ENCODE data around the gene GPHN. TPM values are rescaled to one million over a fixed set of nuclear protein-coding genes. Genes with fewer than 3 reads are reported as not detected.

GPHN gene
- total RNA-seq, 1 experiment from 2014 or later, result 11.3 TPM

- Mint-ChIP-seq H3K4me1 (ENCODE audit: low read depth, unreplicated experiment) (peaks cover 28% of the 10 kb centered on the region), H3K36me3 (ENCODE audit: insufficient read depth, unreplicated experiment) (peaks cover 13% of the 10 kb centered on the region), H3K27me3 (ENCODE audit: insufficient read depth, unreplicated experiment) (no peaks in the 10 kb centered on the region), H3K27ac (ENCODE audit: unreplicated experiment) (no peak overlapping the region), H3K9me3 (ENCODE audit: unreplicated experiment) (peaks cover 10% of the 10 kb centered on the region), H3K4me3 (ENCODE audit: unreplicated experiment) (no peak overlapping the region)
- no peak for DNase-seq
- intact Hi-C loops (cut with micrococcal nuclease; ENCODE audit: unreplicated experiment), result no loop called here
- H3K9me3 ChIP-seq, result peaks cover 17% of the 10 kb centered on the region
- H3K4me3 ChIP-seq (ENCODE audit: low read depth, low read length), result no peak overlapping the region
- TF ChIP-seq CTCF (IDR thresholded peaks at IDR 0.05; ENCODE audit: insufficient read depth in 1 of 2, low read depth in 1 of 2, low read length in 1 of 2, severe bottlenecking in 1 of 2, unreplicated experiment in 1 of 2), result no peak
- no peaks in the 10 kb centered on the region for H3K27me3 ChIP-seq (replicated peaks; ENCODE audit: control insufficient read depth, insufficient read depth, low read length)
- no peaks in the 10 kb centered on the region for H3K36me3 ChIP-seq (ENCODE audit: control insufficient read depth, insufficient read depth, low read length)
- BruUV-seq (replicated peaks), result no TSS peak
- H3K4me1 ChIP-seq, result peaks cover 42% of the 10 kb centered on the region
- CTCF ChIA-PET, result no interaction called here
- POLR2A ChIA-PET, result no interaction called here
These were observed 662.7 kb downstream of the GPHN start for GRCh38 chr14:67170660-67171059.

- peaks cover 17% of the 10 kb centered on the region for H3K9me3 Mint-ChIP-seq (ENCODE audit: unreplicated experiment)
- H3K4me1 Mint-ChIP-seq (ENCODE audit: low read depth, unreplicated experiment), result peaks cover 28% of the 10 kb centered on the region
- ChIA-PET CTCF (interaction anchor here (1.2 kb wide), 1 partner anchor 113 kb away, joined by 4 read pairs; no protein-coding TSS in a partner anchor), POLR2A (no interaction called here)
- H3K36me3 Mint-ChIP-seq (ENCODE audit: insufficient read depth, unreplicated experiment), result peaks cover 13% of the 10 kb centered on the region
- TF ChIP-seq CTCF (IDR thresholded peaks at IDR 0.05; ENCODE audit: insufficient read depth in 1 of 2, low read depth in 1 of 2, low read length in 1 of 2, severe bottlenecking in 1 of 2, unreplicated experiment in 1 of 2), result no peak
- no peak overlapping the region for H3K4me3 ChIP-seq (ENCODE audit: low read depth, low read length)
- H3K36me3 ChIP-seq (ENCODE audit: control insufficient read depth, insufficient read depth, low read length), result no peaks in the 10 kb centered on the region
- H3K27me3 ChIP-seq (replicated peaks; ENCODE audit: control insufficient read depth, insufficient read depth, low read length), result no peaks in the 10 kb centered on the region
- H3K27me3 Mint-ChIP-seq (ENCODE audit: insufficient read depth, unreplicated experiment), result no peaks in the 10 kb centered on the region
- H3K27ac Mint-ChIP-seq (ENCODE audit: unreplicated experiment), result peak overlapping the region; percentile 85
- no TSS peak for BruUV-seq (replicated peaks)
- intact Hi-C loops (cut with micrococcal nuclease; ENCODE audit: unreplicated experiment), result no loop called here
- no peak overlapping the region for H3K4me3 Mint-ChIP-seq (ENCODE audit: unreplicated experiment)
- H3K4me1 ChIP-seq, result peaks cover 32% of the 10 kb centered on the region
- DNase-seq, result no peak
- peaks cover 17% of the 10 kb centered on the region for H3K9me3 ChIP-seq
These were observed 664.1 kb downstream of the GPHN start for GRCh38 chr14:67172056-67172455.

GRCh38 chr14:67172520-67172919 lies 664.6 kb downstream of the GPHN start:
- peaks cover 28% of the 10 kb centered on the region for H3K4me1 Mint-ChIP-seq (ENCODE audit: low read depth, unreplicated experiment)
- BruUV-seq (replicated peaks), result no TSS peak
- H3K9me3 ChIP-seq, result peaks cover 17% of the 10 kb centered on the region
- H3K9me3 Mint-ChIP-seq (ENCODE audit: unreplicated experiment), result peaks cover 21% of the 10 kb centered on the region
- ChIA-PET POLR2A (no interaction called here), CTCF (interaction anchor here (1.2 kb wide), 1 partner anchor 113 kb away, joined by 4 read pairs; no protein-coding TSS in a partner anchor)
- H3K4me3 Mint-ChIP-seq (ENCODE audit: unreplicated experiment), result no peak overlapping the region
- peak overlapping the region; percentile 85 for H3K27ac Mint-ChIP-seq (ENCODE audit: unreplicated experiment)
- no peaks in the 10 kb centered on the region for H3K36me3 ChIP-seq (ENCODE audit: control insufficient read depth, insufficient read depth, low read length)
- DNase-seq, result peak; percentile 51 to 53
- no peaks in the 10 kb centered on the region for H3K27me3 Mint-ChIP-seq (ENCODE audit: insufficient read depth, unreplicated experiment)
- H3K4me1 ChIP-seq, result peaks cover 28% of the 10 kb centered on the region
- H3K27me3 ChIP-seq (replicated peaks; ENCODE audit: control insufficient read depth, insufficient read depth, low read length), result no peaks in the 10 kb centered on the region
- H3K4me3 ChIP-seq (ENCODE audit: low read depth, low read length), result no peak overlapping the region
- no peak for TF ChIP-seq CTCF (IDR thresholded peaks at IDR 0.05; ENCODE audit: insufficient read depth in 1 of 2, low read depth in 1 of 2, low read length in 1 of 2, severe bottlenecking in 1 of 2, unreplicated experiment in 1 of 2)
- H3K36me3 Mint-ChIP-seq (ENCODE audit: insufficient read depth, unreplicated experiment), result peaks cover 13% of the 10 kb centered on the region
- intact Hi-C loops (cut with micrococcal nuclease; ENCODE audit: unreplicated experiment), result no loop called here
